Liver (tissue), 9 donors: ENCODE results near the gene PXDN. TPM values are rescaled to one million over a fixed set of nuclear protein-coding genes. Genes with fewer than 3 reads are reported as not detected.

ENCODE experiments used
- DNase-seq: peaks from one replicate; pipeline ENCODE4 v3.0.0-alpha.2; 2017; ENCODE audit warnings: low spot score
- H3K27ac ChIP-seq, 2 donors: one replicate each; pipeline ENCODE4 v1.7.0; 2013; ENCODE audit warnings: inconsistent platforms in 2 of 2, low read length in 2 of 2, control low read depth in 1 of 2, low read depth in 1 of 2, mild to moderate bottlenecking in 1 of 2
- H3K27me3 ChIP-seq, 4 donors: one replicate each; pipeline versions ENCODE4 v1.6.1 to v1.7.0; 2013; ENCODE audit warnings: low read length in 3 of 4, inconsistent platforms in 1 of 4, mild to moderate bottlenecking in 1 of 4, moderate library complexity in 1 of 4; ENCODE audit not compliant: control insufficient read depth in 4 of 4, insufficient read depth in 4 of 4
- H3K36me3 ChIP-seq, 4 donors: one replicate each; pipeline versions ENCODE4 v1.6.1 to v1.7.0; 2013; ENCODE audit warnings: low read length in 3 of 4, mild to moderate bottlenecking in 3 of 4, low read depth in 1 of 4, moderate library complexity in 1 of 4; ENCODE audit not compliant: control insufficient read depth in 4 of 4, insufficient read depth in 3 of 4
- H3K4me1 ChIP-seq, 4 donors: one replicate each; pipeline versions ENCODE4 v1.6.1 to v1.7.0; 2013; ENCODE audit warnings: low read length in 3 of 4, mild to moderate bottlenecking in 3 of 4, moderate library complexity in 1 of 4; ENCODE audit not compliant: control insufficient read depth in 4 of 4, insufficient read depth in 4 of 4
- H3K4me3 ChIP-seq, 3 donors: one replicate each; pipeline versions ENCODE4 v1.6.1 to v1.7.0; 2013; ENCODE audit warnings: low read length in 3 of 3, control low read depth in 1 of 3, low read depth in 1 of 3, mild to moderate bottlenecking in 1 of 3
- H3K9ac ChIP-seq, 2 donors: one replicate each; pipeline ENCODE4 v1.7.0; 2013; ENCODE audit warnings: low read length in 2 of 2, mild to moderate bottlenecking in 2 of 2, moderate library complexity in 2 of 2, control low read depth in 1 of 2, low read depth in 1 of 2
- H3K9me3 ChIP-seq, 4 donors: one replicate each; pipeline versions ENCODE4 v1.6.1 to v1.7.0; 2013; ENCODE audit warnings: low read length in 3 of 4; ENCODE audit not compliant: control insufficient read depth in 4 of 4
- ATF3 ChIP-seq: IDR thresholded peaks from 2 replicates; pipeline ENCODE4 v1.6.1; 2016; ENCODE audit warnings: antibody characterized with exemption
- CTCF ChIP-seq: fragments of 150-350 bp; IDR thresholded peaks from 2 replicates; pipeline ENCODE4 v1.5.1; 2017; ENCODE audit warnings: improper control_type of control experiment, low read depth, low read length; ENCODE audit not compliant: missing input control
- EGR1 ChIP-seq, 2 donors: IDR thresholded peaks; 2 replicates each; pipeline ENCODE4 v1.6.1; 2016 to 2018; ENCODE audit warnings: antibody characterized with exemption in 2 of 2, low read depth in 2 of 2
- FOXA1 ChIP-seq: IDR thresholded peaks from 2 replicates; pipeline ENCODE4 v1.6.1; 2016; ENCODE audit warnings: antibody characterized with exemption
- FOXA2 ChIP-seq: IDR thresholded peaks from 2 replicates; pipeline ENCODE4 v1.6.1; 2016; ENCODE audit warnings: antibody characterized with exemption
- GABPA ChIP-seq, 2 donors: IDR thresholded peaks in 1 of 2; conservative IDR thresholded peaks in 1 of 2; 2 replicates each; pipeline ENCODE4 v1.6.1; 2016; ENCODE audit warnings: antibody characterized with exemption in 2 of 2, mild to moderate bottlenecking in 1 of 2, moderate library complexity in 1 of 2
- HNF4A ChIP-seq, 2 donors: conservative IDR thresholded peaks; 2 replicates each; pipeline ENCODE4 v1.6.1; 2016; ENCODE audit warnings: antibody characterized with exemption in 2 of 2, mild to moderate bottlenecking in 2 of 2
- HNF4G ChIP-seq: IDR thresholded peaks from 2 replicates; pipeline ENCODE4 v1.6.1; 2016; ENCODE audit warnings: antibody characterized with exemption
- JUND ChIP-seq, 2 donors: IDR thresholded peaks; 2 replicates each; pipeline ENCODE4 v1.6.1; 2016; ENCODE audit warnings: antibody characterized with exemption in 2 of 2
- MAX ChIP-seq: IDR thresholded peaks from 2 replicates; pipeline ENCODE4 v1.6.1; 2016; ENCODE audit warnings: antibody characterized with exemption
- NR2F2 ChIP-seq: IDR thresholded peaks from 2 replicates; pipeline ENCODE4 v1.6.1; 2016; ENCODE audit warnings: antibody characterized with exemption
- RAD21 ChIP-seq, 2 donors: IDR thresholded peaks; 2 replicates each; pipeline ENCODE4 v1.6.1; 2016; ENCODE audit warnings: antibody characterized with exemption in 2 of 2, mild to moderate bottlenecking in 2 of 2
- REST ChIP-seq: IDR thresholded peaks from 2 replicates; pipeline ENCODE4 v1.6.1; 2016; ENCODE audit warnings: antibody characterized with exemption, mild to moderate bottlenecking
- RXRA ChIP-seq, 2 donors: IDR thresholded peaks; 2 replicates each; pipeline ENCODE4 v1.6.1; 2017 to 2018; ENCODE audit warnings: antibody characterized with exemption in 2 of 2, mild to moderate bottlenecking in 1 of 2
- SP1 ChIP-seq: IDR thresholded peaks from 2 replicates; pipeline ENCODE4 v1.6.1; 2018; ENCODE audit warnings: antibody characterized with exemption, mild to moderate bottlenecking
- TAF1 ChIP-seq: conservative IDR thresholded peaks from 2 replicates; pipeline ENCODE4 v1.6.1; 2016; ENCODE audit warnings: antibody characterized with exemption, mild to moderate bottlenecking
- YY1 ChIP-seq: IDR thresholded peaks from 2 replicates; pipeline ENCODE4 v1.6.1; 2016; ENCODE audit warnings: antibody characterized with exemption, mild to moderate bottlenecking
- ZBTB33 ChIP-seq: IDR thresholded peaks from 2 replicates; pipeline ENCODE4 v1.6.1; 2016; ENCODE audit warnings: antibody characterized with exemption
- WGBS: extraction: QIAGEN DNeasy Blood & Tissue Kit; methylation state at CpG from one replicate; pipeline ENCODE4 v1.1.7; 2013; 5-methylcytosine and 5-hydroxymethylcytosine counted together
- polyA plus RNA-seq, 2 donors: library from polyadenylated mRNA; stranded (reverse) in 1 of 2; unstranded in 1 of 2; fragments of 200-250 nt in 1 of 2; fragments of >200 nt in 1 of 2; fragmentation: Nextera tagmentation in 1 of 2; extraction: Ambion mirVana in 1 of 2; gene quantifications; one replicate each; pipeline versions ENCODE4 v1.2.1 to v1.2.3, GENCODE V29; 2013 to 2015
- total RNA-seq, 2 donors: library from RNA; depleted of rRNA; stranded (reverse); fragments of >200 nt; gene quantifications; one replicate each; pipeline ENCODE4 v1.2.3, GENCODE V29; 2014
- donor health status: healthy.
- donor health status: healthy.
- donor health status: healthy.
- donor health status: healthy.
- donor health status: healthy.

Gene PXDN
- total and polyA plus RNA-seq, 4 donors, result 4.2 to 21.5 (median 16.9) TPM

- Histone ChIP-seq H3K27ac (no peak overlapping the region), H3K36me3 (no peaks in the 10 kb centered on the region), H3K9me3 (no peaks in the 10 kb centered on the region), H3K4me3 (no peak overlapping the region), H3K4me1 (no peaks in the 10 kb centered on the region), H3K9ac (no peak overlapping the region), H3K27me3 (peaks cover 0 to 7% (median 2%) of the 10 kb centered on the region in 4 donors)
- WGBS, result 55% methylated on average over 6 of the region's 6 CpGs
- no peak for DNase-seq
- TF ChIP-seq NR2F2 (no peak), TAF1 (no peak), REST (no peak), MAX (no peak), RAD21 (IDR thresholded peaks at IDR 0.05) (no peak)
These were observed 46.2 kb upstream of the PXDN start for GRCh38 chr2:1790473-1790872.

GRCh38 chr2:1789610-1790009, 45.3 kb upstream of the PXDN start:
- WGBS, result 90% methylated on average over 11 of the region's 11 CpGs
- no peaks in the 10 kb centered on the region for H3K36me3 ChIP-seq
- no peak overlapping the region for H3K9ac ChIP-seq
- no peak overlapping the region for H3K27ac ChIP-seq
- no peak for TF ChIP-seq RAD21 (IDR thresholded peaks at IDR 0.05)
- no peak for TF ChIP-seq GABPA (IDR thresholded peaks at IDR 0.05 in 1 of 2, conservative IDR thresholded peaks at IDR 0.05 in 1 of 2)
- TF ChIP-seq SP1, result no peak
- no peak for TF ChIP-seq TAF1
- no peak for TF ChIP-seq REST
- no peak for TF ChIP-seq RXRA (IDR thresholded peaks at IDR 0.05)
- no peak for TF ChIP-seq JUND (IDR thresholded peaks at IDR 0.05)
- no peak for TF ChIP-seq FOXA1
- no peak for TF ChIP-seq EGR1 (IDR thresholded peaks at IDR 0.05; ENCODE audit: low read depth in 2 of 2)
- TF ChIP-seq ATF3, result no peak
- TF ChIP-seq HNF4A (conservative IDR thresholded peaks at IDR 0.05), result no peak
- TF ChIP-seq NR2F2, result no peak
- TF ChIP-seq FOXA2, result no peak
- TF ChIP-seq ZBTB33, result no peak
- TF ChIP-seq YY1, result no peak
- no peak for TF ChIP-seq MAX
- TF ChIP-seq CTCF, result no peak
- TF ChIP-seq HNF4G, result no peak
- H3K4me3 ChIP-seq, result no peak overlapping the region
- H3K9me3 ChIP-seq, result no peaks in the 10 kb centered on the region
- peaks cover 0 to 7% (median 2%) of the 10 kb centered on the region in 4 donors for H3K27me3 ChIP-seq
- DNase-seq, result no peak
- H3K4me1 ChIP-seq, result no peaks in the 10 kb centered on the region
